K562 (cell line): ENCODE results near the gene C10orf53. TPM values are rescaled to one million over a fixed set of nuclear protein-coding genes. Genes with fewer than 3 reads are reported as not detected.

Source experiments
- ATAC-seq: fragments of 200-7000 bp; cut with Tn5 transposase; 3 replicates; pipeline ENCODE4 v1.9.1; 2020; ENCODE audit warnings: moderate library complexity
- BruUV-seq: library from RNA; stranded (reverse); fragments of 400-500 nt; replicated peaks from 2 replicates; lab custom pipeline; 2021; lab: Mats Ljungman, UMichigan
- CTCF ChIA-PET: fragments of 300-600 bp; formaldehyde crosslinking; extraction: SDS; loops from one replicate; lab custom pipeline; 2021; ENCODE audit warnings: low intra/inter-chr PET ratio; lab: Yijun Ruan, JAX
- POLR2A ChIA-PET: fragments of 300-600, 350-650 bp; sonication (Branson Sonifier 250); formaldehyde crosslinking; extraction: SDS; loops from one replicate; lab custom pipeline; 2021; ENCODE audit warnings: antibody characterized with exemption, inconsistent platforms; lab: Yijun Ruan, JAX
- DNase-seq, 4 experiments: peaks; one replicate each; pipeline versions ENCODE4 v3.0.0 to v3.0.0-alpha.2; 2011 to 2018; ENCODE audit warnings: low spot score in 3 of 4, mixed read lengths in 3 of 4; ENCODE audit errors: extremely low read depth in 1 of 4
- FAIRE-seq: peaks from 2 replicates; lab custom pipeline; 2011; peaks lifted over from hg19 to GRCh38; lab: Jason Lieb, UNC
- H2AFZ ChIP-seq: 2 replicates; pipeline ENCODE4 v1.6.0; 2011; ENCODE audit warnings: low read depth, low read length, control low read depth, inconsistent platforms
- H3K27ac ChIP-seq: fragments of 200-600 bp; 3 replicates; pipeline ENCODE4 v1.8.0; 2011; ENCODE audit warnings: low read depth, mild to moderate bottlenecking, control low read depth, inconsistent platforms, low read length, moderate library complexity, mixed read lengths; ENCODE audit errors: extremely low read depth
- H3K27me3 ChIP-seq, 2 experiments: fragments of 300-600 bp in 1 of 2; 2 replicates in 1 of 2; 3 replicates in 1 of 2; pipeline versions ENCODE4 v1.6.0 to v1.8.0; 2011; ENCODE audit warnings: inconsistent platforms in 2 of 2, low read length in 2 of 2, mild to moderate bottlenecking in 1 of 2, mixed read lengths in 1 of 2, moderate library complexity in 1 of 2; ENCODE audit not compliant: control insufficient read depth in 2 of 2, insufficient read depth in 2 of 2
- H3K36me3 ChIP-seq: fragments of 300-600 bp; 3 replicates; pipeline ENCODE4 v1.8.0; 2011; ENCODE audit warnings: mild to moderate bottlenecking, low read length, inconsistent platforms; ENCODE audit not compliant: control insufficient read depth, insufficient read depth
- H3K4me1 ChIP-seq, 2 experiments: fragments of 200-600 bp in 1 of 2; replicated peaks in 1 of 2; 2 replicates in 1 of 2; 3 replicates in 1 of 2; pipeline versions ENCODE4 v1.5.1 to v1.8.0; 2011; ENCODE audit warnings: inconsistent platforms in 2 of 2, low read length in 2 of 2, mild to moderate bottlenecking in 1 of 2, mixed read lengths in 1 of 2, moderate library complexity in 1 of 2; ENCODE audit not compliant: control insufficient read depth in 2 of 2, insufficient read depth in 2 of 2
- H3K4me2 ChIP-seq: 2 replicates; pipeline ENCODE4 v1.6.1; 2011; ENCODE audit warnings: low read length, control low read depth, inconsistent platforms, mixed read lengths; ENCODE audit not compliant: insufficient read depth
- H3K4me3 ChIP-seq: fragments of 200-600 bp; sonication (generic), shearing (Covaris generic); 2 replicates; pipeline ENCODE4 v1.5.1; 2016; ENCODE audit warnings: control low read depth, inconsistent platforms
- H3K79me2 ChIP-seq: fragments of 200-600 bp; 3 replicates; pipeline ENCODE4 v1.8.0; 2011; ENCODE audit warnings: low read length, inconsistent platforms; ENCODE audit not compliant: control insufficient read depth, insufficient read depth
- H3K9ac ChIP-seq, 2 experiments: 2 replicates each; pipeline versions ENCODE4 v1.6.0 to v1.6.1; 2011; ENCODE audit warnings: low read depth in 2 of 2, low read length in 2 of 2, control low read depth in 1 of 2, inconsistent platforms in 1 of 2, mild to moderate bottlenecking in 1 of 2, mixed read lengths in 1 of 2; ENCODE audit not compliant: insufficient read depth in 1 of 2
- H3K9me1 ChIP-seq: one replicate; pipeline ENCODE4 v1.6.0; 2011; ENCODE audit warnings: inconsistent platforms, mild to moderate bottlenecking, low read length, moderate library complexity; ENCODE audit not compliant: control insufficient read depth, insufficient read depth
- H3K9me3 ChIP-seq: replicated peaks from 2 replicates; pipeline ENCODE4 v1.5.1; 2011; ENCODE audit warnings: low read depth, low read length, inconsistent platforms; ENCODE audit not compliant: control insufficient read depth, insufficient read depth
- H4K20me1 ChIP-seq: replicated peaks from 2 replicates; pipeline ENCODE4 v1.6.1; 2011; ENCODE audit warnings: low read length, inconsistent platforms, mixed read lengths; ENCODE audit not compliant: control insufficient read depth, insufficient read depth
- BCL6 ChIP-seq: fragments of 250-450 bp; sonication (Bioruptor Pico); IDR thresholded peaks from 2 replicates; pipeline ENCODE4 v1.4.0; 2020
- ELK3 ChIP-seq: fragments of 450-650 bp; formaldehyde crosslinking; IDR thresholded peaks from 2 replicates; pipeline ENCODE4 v1.4.0; 2020; ENCODE audit warnings: mild to moderate bottlenecking
- MCM3 ChIP-seq: fragments of 450-650 bp; IDR thresholded peaks from 2 replicates; pipeline ENCODE4 v1.6.1; 2016
- MLLT1 ChIP-seq, 2 experiments: fragments of 450-650 bp; IDR thresholded peaks; 2 replicates each; pipeline ENCODE4 v1.6.1; 2016
- RBM15 ChIP-seq: fragments of 200-400 bp; formaldehyde crosslinking; IDR thresholded peaks from 2 replicates; pipeline ENCODE4 v1.6.1; 2018; ENCODE audit warnings: mild to moderate bottlenecking, low read length, moderate library complexity; ENCODE audit not compliant: insufficient read depth
- SP2 ChIP-seq: IDR thresholded peaks from 2 replicates; pipeline ENCODE4 v1.6.1; 2011; ENCODE audit warnings: mild to moderate bottlenecking, low read depth, low read length, moderate library complexity; ENCODE audit not compliant: poor library complexity, severe bottlenecking; ENCODE audit errors: extremely low read depth
- TEAD1 ChIP-seq, 2 experiments: fragments of 450-650 bp in 1 of 2; sonication (generic) in 1 of 2; formaldehyde crosslinking; IDR thresholded peaks; 2 replicates each; pipeline versions ENCODE4 v1.4.0 to v1.8.0; 2020 to 2022; ENCODE audit warnings: mild to moderate bottlenecking in 2 of 2, missing genetic modification reagents in 1 of 2
- TRIM25 ChIP-seq: fragments of 450-650 bp; IDR thresholded peaks from 2 replicates; pipeline ENCODE4 v1.7.0; 2016; ENCODE audit warnings: borderline replicate concordance
- WHSC1 ChIP-seq: IDR thresholded peaks from one replicate; pipeline ENCODE4 v1.6.1; 2012; ENCODE audit warnings: low read length, control low read depth, inconsistent platforms
- XRCC5 ChIP-seq: fragments of 200-400 bp; formaldehyde crosslinking; IDR thresholded peaks from 2 replicates; pipeline ENCODE4 v1.6.1; 2017; ENCODE audit warnings: low read depth, mild to moderate bottlenecking, low read length
- ZNF24 ChIP-seq: fragments of 450-650 bp; IDR thresholded peaks from 2 replicates; pipeline ENCODE4 v1.6.1; 2016
- ZNF280B ChIP-seq: fragments of 250-450 bp; sonication (Bioruptor Pico); IDR thresholded peaks from 2 replicates; pipeline ENCODE4 v1.5.1; 2021; ENCODE audit warnings: mild to moderate bottlenecking
- ZNF507 ChIP-seq: conservative IDR thresholded peaks from 2 replicates; pipeline ENCODE4 v1.6.1; 2017; ENCODE audit warnings: missing genetic modification characterization, missing compliant biosample characterization
- ZNF639 ChIP-seq, 2 experiments: fragments of 200-800 bp in 1 of 2; sonication (Bioruptor generic) in 1 of 2; sonication (generic) in 1 of 2; formaldehyde crosslinking in 1 of 2; IDR thresholded peaks in 1 of 2; conservative IDR thresholded peaks in 1 of 2; 2 replicates each; pipeline versions ENCODE4 v1.5.0 to v1.6.1; 2016 to 2020; ENCODE audit warnings: missing compliant biosample characterization in 1 of 2, missing genetic modification characterization in 1 of 2, missing genetic modification reagents in 1 of 2
- ZSCAN29 ChIP-seq: fragments of 450-650 bp; IDR thresholded peaks from 2 replicates; pipeline ENCODE4 v1.6.1; 2017
- WGBS: fragments of 100-300 bp; shearing (Covaris generic); methylation state at CpG from one replicate; pipeline ENCODE4 v1.1.6; 2016; ENCODE audit warnings: low coverage, mixed read lengths; ENCODE audit not compliant: insufficient coverage; ENCODE audit errors: missing lambda C conversion rate; 5-methylcytosine and 5-hydroxymethylcytosine counted together
- in situ Hi-C: fragments of 300-500 bp; cut with MboI; formaldehyde crosslinking; loops from 4 replicates; pipeline ENCODE4 v1.15.0; 2018; ENCODE audit warnings: inconsistent platforms, mixed read lengths
- intact Hi-C: fragments of 100-400 bp; cut with micrococcal nuclease; formaldehyde crosslinking; loops from 2 replicates; pipeline ENCODE4 v1.14.2; 2022
- polyA plus RNA-seq, 8 experiments: library from polyadenylated mRNA; depleted of rRNA in 4 of 8; stranded (reverse) in 5 of 8; unstranded in 3 of 8; fragments of >200 nt; fragmentation: Nextera tagmentation in 2 of 8; fragmentation: Illumina TruSeq in 1 of 8; extraction: Ambion mirVana in 2 of 8; extraction: Trizol in 1 of 8; gene quantifications; 2 replicates each; pipeline versions ENCODE4 v1.2.1 to v1.2.3, GENCODE V29; 2011 to 2014; ENCODE audit warnings: inconsistent platforms in 1 of 8, missing spikeins in 1 of 8
- total RNA-seq, 7 experiments: library from RNA; depleted of rRNA in 6 of 7; stranded (reverse); fragments of >200 nt in 6 of 7; fragmentation: Illumina TruSeq in 2 of 7; extraction: Trizol in 2 of 7; gene quantifications; 2 replicates each; pipeline versions ENCODE4 v1.2.1 to v1.2.3, GENCODE V29; 2011 to 2021; ENCODE audit warnings: low replicate concordance in 1 of 7

The C10orf53 gene
- total and polyA plus RNA-seq, 9 of the 15 experiments (the other 6 are each of a cell fraction or from before 2014, with no cell fraction given): not detected

- H3K4me2 ChIP-seq: no peak overlapping the region
- no peaks in the 10 kb centered on the region for H3K36me3 ChIP-seq
- no peak overlapping the region for H3K4me3 ChIP-seq
- in situ Hi-C loops (no loop called here), intact Hi-C loops (no loop called here)
- H3K9ac ChIP-seq: no peak overlapping the region
- peaks cover 9 to 38% of the 10 kb centered on the region in 2 experiments; a peak in 3 of 5 replicates for H3K27me3 ChIP-seq
- 0 out of 5 replicates have a peak, but pooled peaks cover 0 to 3% of the 10 kb centered on the region in 2 experiments for H3K4me1 ChIP-seq
- no TSS peak for BruUV-seq
- H3K9me3 ChIP-seq: no peaks in the 10 kb centered on the region
- ChIA-PET POLR2A (interaction anchor here (1.6 kb wide), 1 partner anchor 57 kb away, joined by 4 read pairs; no protein-coding TSS in a partner anchor), CTCF (no interaction called here)
- H3K27ac ChIP-seq: no peak overlapping the region
- H4K20me1 ChIP-seq: no peaks in the 10 kb centered on the region
- DNase-seq (no peak), FAIRE-seq (no peak), ATAC-seq (no peak)
- H3K79me2 ChIP-seq: no peaks in the 10 kb centered on the region
- no peak overlapping the region for H2AFZ ChIP-seq
- WGBS: under 1% methylated on average over 8 of the region's 8 CpGs
- H3K9me1 ChIP-seq: no peaks in the 10 kb centered on the region
- no peak for TF ChIP-seq WHSC1
- TF ChIP-seq ZNF24: no peak
- no peak for TF ChIP-seq TEAD1 (CRISPR knock-in tag; IDR thresholded peaks at IDR 0.05)
- TF ChIP-seq ELK3 (CRISPR knock-in tag): no peak
- TF ChIP-seq MCM3: no peak
- TF ChIP-seq XRCC5: no peak
- TF ChIP-seq ZNF280B (CRISPR knock-in tag): no peak
- TF ChIP-seq SP2: no peak
- TF ChIP-seq ZNF639 (CRISPR knock-in tag; conservative IDR thresholded peaks at IDR 0.05 in 1 of 2, IDR thresholded peaks at IDR 0.05 in 1 of 2): no peak
- TF ChIP-seq ZNF507 (tag): no peak
- TF ChIP-seq ZSCAN29: no peak
- TF ChIP-seq RBM15: no peak
- TF ChIP-seq MLLT1 (IDR thresholded peaks at IDR 0.05): no peak
- TF ChIP-seq TRIM25: no peak
- no peak for TF ChIP-seq BCL6 (CRISPR knock-in tag)
Observed at GRCh38 chr10:49634069-49634660, 45.3 kb upstream of the C10orf53 start.
